Skeletal muscle tissue (tissue), 4 donors: Measurements from ENCODE around the gene AHRR. TPM values are rescaled to one million over a fixed set of nuclear protein-coding genes. Genes with fewer than 3 reads are reported as not detected.

Source experiments
- H3K27ac ChIP-seq: one replicate; pipeline ENCODE4 v1.7.0; 2013; ENCODE audit warnings: mild to moderate bottlenecking, low read depth, low read length, inconsistent platforms
- H3K27me3 ChIP-seq, 3 donors: one replicate each; pipeline ENCODE4 v1.7.0; 2013; ENCODE audit warnings: low read length in 3 of 3; ENCODE audit not compliant: control insufficient read depth in 3 of 3, insufficient read depth in 3 of 3
- H3K36me3 ChIP-seq, 3 donors: one replicate each; pipeline ENCODE4 v1.7.0; 2013; ENCODE audit warnings: low read length in 3 of 3; ENCODE audit not compliant: control insufficient read depth in 3 of 3, insufficient read depth in 3 of 3
- H3K4me1 ChIP-seq, 3 donors: one replicate each; pipeline ENCODE4 v1.7.0; 2013; ENCODE audit warnings: low read length in 3 of 3, mild to moderate bottlenecking in 3 of 3; ENCODE audit not compliant: control insufficient read depth in 3 of 3, insufficient read depth in 3 of 3
- H3K4me3 ChIP-seq, 3 donors: one replicate each; pipeline ENCODE4 v1.7.0; 2013; ENCODE audit warnings: low read length in 3 of 3
- H3K9ac ChIP-seq, 3 donors: one replicate each; pipeline ENCODE4 v1.7.0; 2013; ENCODE audit warnings: low read length in 3 of 3, mild to moderate bottlenecking in 3 of 3, moderate library complexity in 2 of 3, low read depth in 1 of 3
- H3K9me3 ChIP-seq, 3 donors: one replicate each; pipeline ENCODE4 v1.7.0; 2013; ENCODE audit warnings: low read length in 3 of 3; ENCODE audit not compliant: control insufficient read depth in 3 of 3
- total RNA-seq: library from RNA; depleted of rRNA; stranded (reverse); fragments of >200 nt; gene quantifications from one replicate; pipeline ENCODE4 v1.2.3, GENCODE V29; 2014
- donor health status: Osteomylitis.

The AHRR gene
- total RNA-seq, 1 donor from 2014 or later, result 1.0 TPM

DNA sequence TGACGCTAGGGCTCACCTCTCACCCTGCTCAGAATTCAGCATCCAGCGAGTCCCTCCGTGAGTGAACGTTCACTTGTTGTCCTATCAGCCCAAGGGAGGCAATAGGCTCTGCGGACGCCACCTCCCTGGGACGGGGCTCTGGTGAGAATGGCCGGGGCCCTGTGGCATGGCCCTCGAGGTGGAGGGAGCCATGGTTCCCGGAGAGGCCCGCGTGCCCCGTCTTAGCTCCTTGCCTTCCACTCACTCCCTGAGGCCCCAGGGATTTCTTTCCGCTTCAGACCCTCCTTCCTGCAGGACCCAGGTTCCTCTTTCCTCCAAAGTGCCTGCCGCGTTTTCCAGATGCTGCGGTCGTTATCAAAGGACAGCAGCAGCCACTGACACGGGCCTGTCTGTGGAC lies 142.9 kb downstream of the AHRR start:
- no peak overlapping the region for H3K4me3 ChIP-seq
- no peaks in the 10 kb centered on the region for H3K4me1 ChIP-seq
- no peaks in the 10 kb centered on the region for H3K9me3 ChIP-seq
- H3K27me3 ChIP-seq, result no peaks in the 10 kb centered on the region
- no peak overlapping the region for H3K27ac ChIP-seq
- no peak overlapping the region for H3K9ac ChIP-seq
- peaks cover 45 to 68% (median 55%) of the 10 kb centered on the region in 3 donors for H3K36me3 ChIP-seq

- Histone ChIP-seq H3K36me3 (peaks cover 39 to 66% (median 52%) of the 10 kb centered on the region in 3 donors), H3K9ac (no peak overlapping the region)
These were observed 143.5 kb downstream of the AHRR start for GRCh38 chr5:464843-465590.

GRCh38 chr5:465591-466403 lies 144.3 kb downstream of the AHRR start:
- H3K4me3 ChIP-seq, result no peak overlapping the region
- no peak overlapping the region for H3K9ac ChIP-seq
- no peaks in the 10 kb centered on the region for H3K9me3 ChIP-seq
- H3K4me1 ChIP-seq, result no peaks in the 10 kb centered on the region
- peaks cover 34 to 61% (median 44%) of the 10 kb centered on the region in 3 donors for H3K36me3 ChIP-seq
- H3K27ac ChIP-seq, result no peak overlapping the region
- H3K27me3 ChIP-seq, result no peaks in the 10 kb centered on the region

More at GRCh38 chr5:464843-465590, 143.5 kb downstream of the AHRR start:
- Histone ChIP-seq H3K9me3 (no peaks in the 10 kb centered on the region), H3K27me3 (no peaks in the 10 kb centered on the region), H3K4me3 (no peak overlapping the region), H3K4me1 (no peaks in the 10 kb centered on the region), H3K27ac (no peak overlapping the region)

GRCh38 chr5:466661-467310 lies 145.3 kb downstream of the AHRR start:
- H3K4me1 ChIP-seq, result peaks cover 7 to 8% (median 7%) of the 10 kb centered on the region in 3 donors
- no peaks in the 10 kb centered on the region for H3K27me3 ChIP-seq
- H3K36me3 ChIP-seq, result peaks cover 36 to 63% (median 45%) of the 10 kb centered on the region in 3 donors
- H3K9me3 ChIP-seq, result no peaks in the 10 kb centered on the region
- no peak overlapping the region for H3K9ac ChIP-seq
- H3K4me3 ChIP-seq, result no peak overlapping the region
- H3K27ac ChIP-seq, result no peak overlapping the region

DNA sequence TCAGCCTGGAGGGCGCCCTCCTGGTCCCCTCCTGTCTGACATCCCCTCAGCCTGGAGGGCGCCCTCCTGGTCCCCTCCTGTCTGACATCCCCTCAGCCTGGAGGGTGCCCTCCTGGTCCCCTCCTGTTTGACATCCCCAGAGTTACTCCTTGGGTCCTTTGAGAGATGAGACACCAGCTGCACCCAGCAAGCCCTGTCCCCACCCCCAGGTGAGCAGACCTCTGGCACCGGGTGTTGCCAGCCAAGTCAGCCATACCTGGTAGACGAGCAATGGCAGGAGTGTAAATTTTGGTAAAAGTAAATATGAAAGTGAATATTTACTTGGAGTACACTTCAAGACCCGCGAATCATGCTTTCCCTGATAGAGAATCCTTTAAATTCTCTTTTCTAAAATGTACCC lies 146.9 kb downstream of the AHRR start:
- H3K27ac ChIP-seq, result no peak overlapping the region
- H3K9ac ChIP-seq, result no peak overlapping the region
- H3K4me1 ChIP-seq, result peaks cover 11 to 17% (median 16%) of the 10 kb centered on the region in 3 donors
- peaks cover 29 to 48% (median 32%) of the 10 kb centered on the region in 3 donors for H3K36me3 ChIP-seq
- no peak overlapping the region for H3K4me3 ChIP-seq
- H3K27me3 ChIP-seq, result no peaks in the 10 kb centered on the region
- no peaks in the 10 kb centered on the region for H3K9me3 ChIP-seq

- Histone ChIP-seq H3K27ac (no peak overlapping the region), H3K9ac (peak overlapping the region in 1 of 3 donors; percentile 8), H3K9me3 (no peaks in the 10 kb centered on the region), H3K4me1 (peaks cover 17 to 27% (median 18%) of the 10 kb centered on the region in 3 donors), H3K4me3 (no peak overlapping the region), H3K27me3 (peaks cover 2 to 3% (median 3%) of the 10 kb centered on the region in 3 donors), H3K36me3 (peaks cover 19 to 33% (median 23%) of the 10 kb centered on the region in 3 donors)
These were observed 148.4 kb downstream of the AHRR start for GRCh38 chr5:469752-470483.

GRCh38 chr5:470961-471749 lies 149.6 kb downstream of the AHRR start:
- H3K9ac ChIP-seq, result peak overlapping the region in 1 of 3 donors; percentile 33
- H3K27ac ChIP-seq, result no peak overlapping the region
- peaks cover 21 to 36% (median 21%) of the 10 kb centered on the region in 3 donors for H3K4me1 ChIP-seq
- H3K36me3 ChIP-seq, result peaks cover 12 to 21% (median 17%) of the 10 kb centered on the region in 3 donors
- no peaks in the 10 kb centered on the region for H3K9me3 ChIP-seq
- H3K4me3 ChIP-seq, result peak overlapping the region in 2 of 3 donors; percentile 66 to 81
- peaks cover 14 to 16% (median 15%) of the 10 kb centered on the region in 3 donors for H3K27me3 ChIP-seq

- no peak overlapping the region for H3K27ac ChIP-seq
- peak overlapping the region; percentile 80 to 92 (median 86) for H3K9ac ChIP-seq
- peaks cover 19 to 21% (median 20%) of the 10 kb centered on the region in 3 donors for H3K27me3 ChIP-seq
- no peaks in the 10 kb centered on the region for H3K9me3 ChIP-seq
- H3K4me1 ChIP-seq, result peaks cover 21 to 36% (median 21%) of the 10 kb centered on the region in 3 donors
- peak overlapping the region; percentile 66 to 81 (median 79) for H3K4me3 ChIP-seq
- H3K36me3 ChIP-seq, result peaks cover 8 to 16% (median 14%) of the 10 kb centered on the region in 3 donors
These were observed 150.2 kb downstream of the AHRR start for GRCh38 chr5:471750-472058.
